BLaER1 (cell line): ENCODE results near the gene PRR16.

Experiments
- H3K27ac ChIP-seq: shearing (Covaris generic); formaldehyde crosslinking; 2 replicates; pipeline ENCODE4 v1.8.1; 2022
- H3K27me3 ChIP-seq: shearing (Covaris generic); formaldehyde crosslinking; 2 replicates; pipeline ENCODE4 v1.8.1; 2022
- H3K36me3 ChIP-seq: shearing (Covaris generic); formaldehyde crosslinking; 2 replicates; pipeline ENCODE4 v1.8.1; 2022
- H3K4me1 ChIP-seq: shearing (Covaris generic); formaldehyde crosslinking; 2 replicates; pipeline ENCODE4 v1.8.1; 2022
- H3K4me2 ChIP-seq: shearing (Covaris generic); formaldehyde crosslinking; 2 replicates; pipeline ENCODE4 v1.8.1; 2022
- H3K4me3 ChIP-seq: shearing (Covaris generic); formaldehyde crosslinking; 2 replicates; pipeline ENCODE4 v1.8.1; 2022
- H3K9ac ChIP-seq: shearing (Covaris generic); formaldehyde crosslinking; 2 replicates; pipeline ENCODE4 v1.8.1; 2022
- H3K9me3 ChIP-seq: shearing (Covaris generic); formaldehyde crosslinking; 2 replicates; pipeline ENCODE4 v1.8.1; 2022
- H4K20me1 ChIP-seq: shearing (Covaris generic); formaldehyde crosslinking; 2 replicates; pipeline ENCODE4 v1.8.1; 2022
- Cebpa-rat ChIP-seq: shearing (Covaris generic); IDR thresholded peaks from 2 replicates; pipeline ENCODE4 v1.8.1; 2022

Gene PRR16

GRCh38 chr5:120499876-120500563, 35.9 kb downstream of the PRR16 start:
- TF ChIP-seq Cebpa-rat = no peak
- H3K9me3 ChIP-seq = no peaks in the 10 kb centered on the region
- no peak overlapping the region for H3K4me2 ChIP-seq
- no peaks in the 10 kb centered on the region for H4K20me1 ChIP-seq
- no peak overlapping the region for H3K4me3 ChIP-seq
- H3K4me1 ChIP-seq = no peaks in the 10 kb centered on the region
- H3K9ac ChIP-seq = no peak overlapping the region
- H3K36me3 ChIP-seq = no peaks in the 10 kb centered on the region
- no peak overlapping the region for H3K27ac ChIP-seq
- no peaks in the 10 kb centered on the region for H3K27me3 ChIP-seq

- no peak overlapping the region for H3K27ac ChIP-seq
- H3K36me3 ChIP-seq = no peaks in the 10 kb centered on the region
- no peaks in the 10 kb centered on the region for H3K9me3 ChIP-seq
- H3K4me2 ChIP-seq = no peak overlapping the region
- no peak overlapping the region for H3K9ac ChIP-seq
- TF ChIP-seq Cebpa-rat = no peak
- H4K20me1 ChIP-seq = no peaks in the 10 kb centered on the region
- no peaks in the 10 kb centered on the region for H3K27me3 ChIP-seq
- no peaks in the 10 kb centered on the region for H3K4me1 ChIP-seq
- H3K4me3 ChIP-seq = no peak overlapping the region
Observed at GRCh38 chr5:120502531-120502930, 38.4 kb downstream of the PRR16 start.

- no peaks in the 10 kb centered on the region for H3K36me3 ChIP-seq
- H3K4me3 ChIP-seq = no peak overlapping the region
- H3K27ac ChIP-seq = no peak overlapping the region
Observed at GRCh38 chr5:120503341-120503740, 39.2 kb downstream of the PRR16 start.

GRCh38 chr5:120504057-120504456, 40.0 kb downstream of the PRR16 start:
- no peaks in the 10 kb centered on the region for H3K9me3 ChIP-seq
- H4K20me1 ChIP-seq = no peaks in the 10 kb centered on the region
- no peak overlapping the region for H3K4me2 ChIP-seq

More at GRCh38 chr5:120503341-120503740, 39.2 kb downstream of the PRR16 start:
- Histone ChIP-seq H3K9me3 (no peaks in the 10 kb centered on the region), H3K4me1 (no peaks in the 10 kb centered on the region), H3K4me2 (no peak overlapping the region), H3K9ac (no peak overlapping the region), H4K20me1 (no peaks in the 10 kb centered on the region), H3K27me3 (no peaks in the 10 kb centered on the region)
- TF ChIP-seq Cebpa-rat = no peak

GRCh38 chr5:120507197-120507596, 43.1 kb downstream of the PRR16 start:
- Histone ChIP-seq H3K9me3 (no peaks in the 10 kb centered on the region), H3K27me3 (no peaks in the 10 kb centered on the region), H3K27ac (no peak overlapping the region), H3K4me3 (no peak overlapping the region), H3K9ac (no peak overlapping the region), H3K4me2 (no peak overlapping the region), H3K36me3 (no peaks in the 10 kb centered on the region), H4K20me1 (no peaks in the 10 kb centered on the region), H3K4me1 (no peaks in the 10 kb centered on the region)
- TF ChIP-seq Cebpa-rat = no peak

More at GRCh38 chr5:120504057-120504456, 40.0 kb downstream of the PRR16 start:
- no peaks in the 10 kb centered on the region for H3K36me3 ChIP-seq
- H3K27ac ChIP-seq = no peak overlapping the region
- H3K4me3 ChIP-seq = no peak overlapping the region
- TF ChIP-seq Cebpa-rat = no peak
- no peaks in the 10 kb centered on the region for H3K27me3 ChIP-seq
- no peaks in the 10 kb centered on the region for H3K4me1 ChIP-seq
- no peak overlapping the region for H3K9ac ChIP-seq

GRCh38 chr5:120507800-120508463, 43.8 kb downstream of the PRR16 start:
- Histone ChIP-seq H3K4me3 (no peak overlapping the region), H3K9ac (no peak overlapping the region), H3K4me1 (no peaks in the 10 kb centered on the region), H3K4me2 (no peak overlapping the region), H4K20me1 (no peaks in the 10 kb centered on the region), H3K9me3 (no peaks in the 10 kb centered on the region), H3K36me3 (no peaks in the 10 kb centered on the region), H3K27ac (no peak overlapping the region), H3K27me3 (no peaks in the 10 kb centered on the region)
- no peak for TF ChIP-seq Cebpa-rat

GRCh38 chr5:120509053-120509452, 45.0 kb downstream of the PRR16 start:
- Histone ChIP-seq H3K9me3 (no peaks in the 10 kb centered on the region), H3K36me3 (no peaks in the 10 kb centered on the region), H4K20me1 (no peaks in the 10 kb centered on the region), H3K27me3 (no peaks in the 10 kb centered on the region), H3K4me2 (no peak overlapping the region), H3K9ac (no peak overlapping the region), H3K4me1 (no peaks in the 10 kb centered on the region), H3K27ac (no peak overlapping the region), H3K4me3 (no peak overlapping the region)
- no peak for TF ChIP-seq Cebpa-rat

GRCh38 chr5:120510098-120510637, 46.1 kb downstream of the PRR16 start:
- no peak for TF ChIP-seq Cebpa-rat
- no peaks in the 10 kb centered on the region for H4K20me1 ChIP-seq
- H3K9ac ChIP-seq = no peak overlapping the region
- H3K4me2 ChIP-seq = no peak overlapping the region
- H3K27me3 ChIP-seq = no peaks in the 10 kb centered on the region
- no peak overlapping the region for H3K27ac ChIP-seq
- H3K4me1 ChIP-seq = no peaks in the 10 kb centered on the region
- H3K9me3 ChIP-seq = no peaks in the 10 kb centered on the region
- H3K4me3 ChIP-seq = no peak overlapping the region
- no peaks in the 10 kb centered on the region for H3K36me3 ChIP-seq

- Histone ChIP-seq H3K4me1 (no peaks in the 10 kb centered on the region), H3K27ac (no peak overlapping the region), H3K27me3 (no peaks in the 10 kb centered on the region), H3K9me3 (no peaks in the 10 kb centered on the region), H3K9ac (no peak overlapping the region), H3K36me3 (no peaks in the 10 kb centered on the region), H3K4me2 (no peak overlapping the region), H4K20me1 (no peaks in the 10 kb centered on the region), H3K4me3 (no peak overlapping the region)
- TF ChIP-seq Cebpa-rat = no peak
Observed at GRCh38 chr5:120510994-120511686, 47.0 kb downstream of the PRR16 start.

- Histone ChIP-seq H3K36me3 (no peaks in the 10 kb centered on the region), H3K4me1 (no peaks in the 10 kb centered on the region), H3K27ac (no peak overlapping the region), H4K20me1 (no peaks in the 10 kb centered on the region), H3K9ac (no peak overlapping the region), H3K4me2 (no peak overlapping the region), H3K27me3 (no peaks in the 10 kb centered on the region), H3K9me3 (no peaks in the 10 kb centered on the region), H3K4me3 (no peak overlapping the region)
- no peak for TF ChIP-seq Cebpa-rat
Observed at GRCh38 chr5:120512068-120512467, 48.0 kb downstream of the PRR16 start.
